H9 (cell line): ENCODE results near the gene SOCS4. TPM values are rescaled to one million over a fixed set of nuclear protein-coding genes. Genes with fewer than 3 reads are reported as not detected.
A peak's percentile ranks its signal among the peaks of the same experiment; 100 is the strongest.
"Not testable (repeated sequence)": the region's sequence is repeated elsewhere in the genome, so short reads cannot be mapped to it uniquely, and the experiment has no call there.

Experiments used
- DNase-seq: peaks from one replicate; pipeline ENCODE4 v3.0.0-alpha.2; 2017
- H2AFZ ChIP-seq: one replicate; pipeline ENCODE4 v1.6.1; 2013; ENCODE audit warnings: mild to moderate bottlenecking, low read length, control low read depth, moderate library complexity
- H2AK5ac ChIP-seq: 2 replicates; pipeline ENCODE4 v1.6.1; 2013; ENCODE audit warnings: low read length, control low read depth, mixed read lengths; ENCODE audit not compliant: insufficient read length
- H2BK120ac ChIP-seq: one replicate; pipeline ENCODE4 v1.6.1; 2013; ENCODE audit warnings: low read depth, mild to moderate bottlenecking, low read length, control low read depth, inconsistent platforms; ENCODE audit not compliant: poor library complexity, severe bottlenecking
- H2BK12ac ChIP-seq: 2 replicates; pipeline ENCODE4 v1.6.1; 2013; ENCODE audit warnings: low read length, control low read depth, mixed read lengths, low read depth; ENCODE audit not compliant: insufficient read length
- H2BK15ac ChIP-seq: 2 replicates; pipeline ENCODE4 v1.6.1; 2013; ENCODE audit warnings: low read depth, low read length, control low read depth
- H2BK20ac ChIP-seq: one replicate; pipeline ENCODE4 v1.6.1; 2013; ENCODE audit warnings: low read depth, mild to moderate bottlenecking, low read length, control low read depth, inconsistent platforms; ENCODE audit not compliant: poor library complexity, severe bottlenecking
- H2BK5ac ChIP-seq: 2 replicates; pipeline ENCODE4 v1.6.1; 2013; ENCODE audit warnings: low read length, control low read depth, mixed read lengths; ENCODE audit not compliant: insufficient read length
- H3K14ac ChIP-seq: 2 replicates; pipeline ENCODE4 v1.6.1; 2013; ENCODE audit warnings: low read length, control low read depth; ENCODE audit not compliant: insufficient read depth
- H3K18ac ChIP-seq: 2 replicates; pipeline ENCODE4 v1.6.1; 2013; ENCODE audit warnings: low read depth, mild to moderate bottlenecking, mixed read lengths, low read length, control low read depth; ENCODE audit not compliant: insufficient read length
- H3K23ac ChIP-seq: 2 replicates; pipeline ENCODE4 v1.6.1; 2013; ENCODE audit warnings: low read length, control low read depth, mixed read lengths, low read depth; ENCODE audit not compliant: insufficient read length
- H3K23me2 ChIP-seq: 2 replicates; pipeline ENCODE4 v1.6.1; 2013; ENCODE audit warnings: low read depth, mild to moderate bottlenecking, mixed read lengths, low read length, control low read depth; ENCODE audit not compliant: insufficient read length, poor library complexity, severe bottlenecking
- H3K27ac ChIP-seq: 2 replicates; pipeline ENCODE4 v1.5.1; 2013; ENCODE audit warnings: low read length, control low read depth, mixed read lengths, low read depth; ENCODE audit not compliant: insufficient read length
- H3K27me3 ChIP-seq: 2 replicates; pipeline ENCODE4 v1.6.1; 2013; ENCODE audit warnings: low read length, control low read depth, inconsistent platforms; ENCODE audit not compliant: insufficient read depth
- H3K4ac ChIP-seq: 2 replicates; pipeline ENCODE4 v1.6.1; 2013; ENCODE audit warnings: low read depth, mild to moderate bottlenecking, control low read depth, inconsistent platforms, low read length, moderate library complexity
- H3K4me1 ChIP-seq: 2 replicates; pipeline ENCODE4 v1.6.1; 2013; ENCODE audit warnings: low read length, control low read depth, inconsistent platforms; ENCODE audit not compliant: insufficient read depth
- H3K4me2 ChIP-seq: 2 replicates; pipeline ENCODE4 v1.6.1; 2013; ENCODE audit warnings: low read length, control low read depth, mixed read lengths; ENCODE audit not compliant: insufficient read length, insufficient read depth
- H3K56ac ChIP-seq: 2 replicates; pipeline ENCODE4 v1.6.1; 2013; ENCODE audit warnings: low read depth, mild to moderate bottlenecking, mixed read lengths, low read length, control low read depth; ENCODE audit not compliant: insufficient read length
- H3K79me1 ChIP-seq: 2 replicates; pipeline ENCODE4 v1.6.1; 2013; ENCODE audit warnings: low read depth, mild to moderate bottlenecking, moderate library complexity, low read length, control low read depth, inconsistent platforms; ENCODE audit not compliant: insufficient read depth, poor library complexity, severe bottlenecking
- H3K79me2 ChIP-seq: 2 replicates; pipeline ENCODE4 v1.6.1; 2013; ENCODE audit warnings: low read length, control low read depth, inconsistent platforms; ENCODE audit not compliant: insufficient read depth
- H3K9ac ChIP-seq: 2 replicates; pipeline ENCODE4 v1.6.1; 2013; ENCODE audit warnings: low read length, control low read depth, mixed read lengths; ENCODE audit not compliant: insufficient read length; ENCODE audit errors: extremely low read depth
- H3K9me3 ChIP-seq: one replicate; pipeline ENCODE4 v1.6.1; 2013; ENCODE audit warnings: low read depth, low read length, inconsistent platforms; ENCODE audit not compliant: control insufficient read depth
- H3T11ph ChIP-seq: one replicate; pipeline ENCODE4 v1.6.1; 2013; ENCODE audit warnings: mild to moderate bottlenecking, low read length, control low read depth, inconsistent platforms
- H4K20me1 ChIP-seq: one replicate; pipeline ENCODE4 v1.6.1; 2013; ENCODE audit not compliant: control insufficient read depth, insufficient read length, insufficient read depth
- H4K5ac ChIP-seq: 2 replicates; pipeline ENCODE4 v1.6.1; 2013; ENCODE audit warnings: low read depth, mild to moderate bottlenecking, mixed read lengths, low read length, control low read depth; ENCODE audit not compliant: insufficient read length
- H4K8ac ChIP-seq: replicated peaks from 2 replicates; pipeline ENCODE4 v1.6.1; 2013; ENCODE audit warnings: low read length, control low read depth, mixed read lengths, low read depth; ENCODE audit not compliant: insufficient read length
- H4K91ac ChIP-seq: 2 replicates; pipeline ENCODE4 v1.6.1; 2013; ENCODE audit warnings: low read depth, mild to moderate bottlenecking, moderate library complexity, mixed read lengths, low read length, control low read depth; ENCODE audit not compliant: insufficient read length
- H3K27ac Mint-ChIP-seq, 3 experiments: 2 replicates in 2 of 3; 3 replicates in 1 of 3; pipeline ENCODE4 v1.8.0; 2020 to 2021; ENCODE audit warnings: mixed read lengths in 3 of 3, mild to moderate bottlenecking in 1 of 3, moderate library complexity in 1 of 3
- H3K27me3 Mint-ChIP-seq: 2 replicates; pipeline ENCODE4 v1.8.0; 2021; ENCODE audit warnings: low read depth, mild to moderate bottlenecking, moderate library complexity, mixed read lengths
- H3K36me3 Mint-ChIP-seq, 3 experiments: 2 replicates in 2 of 3; 3 replicates in 1 of 3; pipeline ENCODE4 v1.8.0; 2020 to 2021; ENCODE audit warnings: low read depth in 3 of 3, mixed read lengths in 3 of 3; ENCODE audit not compliant: insufficient read depth in 1 of 3
- H3K4me1 Mint-ChIP-seq, 2 experiments: 2 replicates each; pipeline ENCODE4 v1.8.0; 2020; ENCODE audit warnings: mixed read lengths in 2 of 2
- H3K4me3 Mint-ChIP-seq, 2 experiments: 2 replicates in 1 of 2; 3 replicates in 1 of 2; pipeline ENCODE4 v1.8.0; 2020 to 2021; ENCODE audit warnings: mild to moderate bottlenecking in 2 of 2, mixed read lengths in 2 of 2, moderate library complexity in 1 of 2
- H3K9me3 Mint-ChIP-seq, 2 experiments: 2 replicates in 1 of 2; 3 replicates in 1 of 2; pipeline ENCODE4 v1.8.0; 2020; ENCODE audit warnings: mild to moderate bottlenecking in 2 of 2, mixed read lengths in 2 of 2, moderate library complexity in 1 of 2
- WGBS: extraction: QIAGEN DNeasy Blood & Tissue Kit; methylation state at CpG from one replicate; pipeline ENCODE4 v1.1.7; 2013; ENCODE audit warnings: missing lambda C conversion rate, low lambda C conversion rate, mixed read lengths; ENCODE audit not compliant: insufficient read length; ENCODE audit errors: extremely low coverage; 5-methylcytosine and 5-hydroxymethylcytosine counted together
- total RNA-seq: library from RNA; stranded (reverse); gene quantifications from 2 replicates; pipeline ENCODE4 v1.2.1, GENCODE V29; 2021
- TF ChIP-seq, protein P1 (sequence below): fragments of 200-600 bp; sonication (generic); conservative IDR thresholded peaks from 3 replicates; pipeline ENCODE4 v1.8.0; 2021; ENCODE audit warnings: antibody characterized with exemption, mild to moderate bottlenecking

SOCS4 gene
- total RNA-seq, 1 experiment from 2014 or later = 38.5 TPM

DNA sequence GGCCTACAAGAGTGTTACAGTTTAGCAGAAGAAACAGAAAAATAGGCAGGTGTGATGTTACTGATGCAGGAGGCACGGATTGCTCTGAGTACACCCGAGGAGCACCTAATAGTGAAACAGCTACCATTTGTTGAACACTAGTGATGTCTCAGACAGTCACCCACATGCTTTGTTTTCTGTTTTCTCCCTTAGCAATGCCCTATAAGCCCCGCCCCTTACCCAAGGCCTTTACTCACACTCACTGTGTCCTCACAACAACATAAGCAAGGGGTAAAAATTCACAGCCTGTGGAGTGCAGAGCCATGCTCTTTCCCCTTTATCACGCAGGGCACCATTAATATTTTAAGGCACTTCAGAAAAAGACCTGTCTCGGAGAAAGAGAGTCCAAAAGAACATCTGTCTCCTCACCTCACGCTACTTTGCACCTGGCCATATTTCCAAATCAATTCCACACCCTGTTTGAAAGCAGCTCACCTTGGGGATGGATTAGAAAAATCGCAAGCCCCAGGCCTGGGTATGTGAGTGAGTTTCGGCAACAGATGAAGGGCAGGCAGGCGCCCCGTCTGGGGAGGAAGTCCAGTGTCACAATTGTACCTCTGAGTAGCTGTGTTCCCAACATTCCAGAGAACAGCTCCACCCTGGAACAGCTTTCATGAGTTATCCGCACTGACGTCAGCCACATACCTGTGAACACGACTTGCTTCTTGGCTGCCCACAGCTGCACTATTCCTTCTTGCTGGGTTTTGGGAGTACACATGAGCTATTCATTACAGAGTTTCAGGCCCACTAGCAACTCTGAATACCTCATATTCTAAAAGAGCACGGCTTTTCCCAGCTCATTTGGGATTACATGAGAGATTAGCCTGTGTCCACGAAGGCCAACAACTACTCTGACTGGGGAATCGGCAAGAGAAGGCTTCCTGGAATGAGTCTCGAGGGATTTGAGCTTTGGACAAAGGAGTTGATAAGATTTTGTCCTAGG, 50.4 kb downstream of the SOCS4 start:
- Histone ChIP-seq H3K4ac (no peak overlapping the region), H3K27ac (no peak overlapping the region), H3K14ac (no peak overlapping the region), H3K79me1 (no peaks in the 10 kb centered on the region), H4K5ac (no peak overlapping the region), H2BK12ac (no peak overlapping the region), H2BK5ac (no peak overlapping the region), H3K23ac (no peak overlapping the region), H3K18ac (no peak overlapping the region), H3K4me2 (no peak overlapping the region), H4K20me1 (no peaks in the 10 kb centered on the region), H4K8ac (no peak overlapping the region), H3K4me1 (no peaks in the 10 kb centered on the region; the same call in 1 of the 2 replicates), H3T11ph (no peak overlapping the region), H3K56ac (no peak overlapping the region), H2AFZ (peak overlapping the region; percentile 32), H3K23me2 (no peaks in the 10 kb centered on the region), H3K9ac (no peak overlapping the region), H2BK20ac (no peak overlapping the region), H2BK120ac (no peak overlapping the region), H2AK5ac (no peak overlapping the region), H3K9me3 (no peaks in the 10 kb centered on the region), H3K79me2 (no peaks in the 10 kb centered on the region), H2BK15ac (0 out of 2 replicates have a peak overlapping the region, but pooled peaks have one; percentile 52), H3K27me3 (no peaks in the 10 kb centered on the region), H4K91ac (no peak overlapping the region)
- Mint-ChIP-seq H3K27ac (peak overlapping the region in 1 of 3 experiments; percentile 50; a peak in 1 of 7 replicates), H3K36me3 (no peaks in the 10 kb centered on the region), H3K4me1 (peaks cover 6 to 7% of the 10 kb centered on the region in 2 experiments), H3K9me3 (no peaks in the 10 kb centered on the region), H3K27me3 (no peaks in the 10 kb centered on the region), H3K4me3 (no peak overlapping the region)
- no CpG with 5 or more reads among the region's 17 CpGs for WGBS
- DNase-seq = no peak
- TF ChIP-seq, protein P1, sequence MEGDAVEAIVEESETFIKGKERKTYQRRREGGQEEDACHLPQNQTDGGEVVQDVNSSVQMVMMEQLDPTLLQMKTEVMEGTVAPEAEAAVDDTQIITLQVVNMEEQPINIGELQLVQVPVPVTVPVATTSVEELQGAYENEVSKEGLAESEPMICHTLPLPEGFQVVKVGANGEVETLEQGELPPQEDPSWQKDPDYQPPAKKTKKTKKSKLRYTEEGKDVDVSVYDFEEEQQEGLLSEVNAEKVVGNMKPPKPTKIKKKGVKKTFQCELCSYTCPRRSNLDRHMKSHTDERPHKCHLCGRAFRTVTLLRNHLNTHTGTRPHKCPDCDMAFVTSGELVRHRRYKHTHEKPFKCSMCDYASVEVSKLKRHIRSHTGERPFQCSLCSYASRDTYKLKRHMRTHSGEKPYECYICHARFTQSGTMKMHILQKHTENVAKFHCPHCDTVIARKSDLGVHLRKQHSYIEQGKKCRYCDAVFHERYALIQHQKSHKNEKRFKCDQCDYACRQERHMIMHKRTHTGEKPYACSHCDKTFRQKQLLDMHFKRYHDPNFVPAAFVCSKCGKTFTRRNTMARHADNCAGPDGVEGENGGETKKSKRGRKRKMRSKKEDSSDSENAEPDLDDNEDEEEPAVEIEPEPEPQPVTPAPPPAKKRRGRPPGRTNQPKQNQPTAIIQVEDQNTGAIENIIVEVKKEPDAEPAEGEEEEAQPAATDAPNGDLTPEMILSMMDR = no peak

DNA sequence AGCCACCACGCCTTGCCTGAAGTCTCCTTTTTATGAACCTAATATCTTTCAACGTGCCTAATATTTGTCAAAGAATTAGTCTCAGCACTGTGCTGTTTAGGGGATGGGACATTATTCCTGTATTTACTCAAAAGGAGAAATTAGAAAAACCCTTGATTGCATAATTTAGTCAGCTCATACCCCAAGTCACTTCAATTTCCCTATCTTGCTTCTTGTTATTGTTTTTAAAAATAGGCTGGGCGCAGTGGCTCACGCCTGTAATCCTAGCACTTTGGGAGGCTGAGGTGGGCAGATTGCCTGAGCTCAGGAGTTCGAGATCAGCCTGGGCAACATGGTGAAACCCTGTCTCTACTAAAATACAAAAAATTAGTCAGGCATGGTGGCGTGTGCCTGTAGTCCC, 52.9 kb downstream of the SOCS4 start:
- not testable (repeated sequence) for H3K18ac ChIP-seq, H4K5ac ChIP-seq, H3K23ac ChIP-seq, H3K9ac ChIP-seq, DNase-seq, H3K56ac ChIP-seq, H3K9me3 ChIP-seq, H3K4me1 Mint-ChIP-seq, H4K20me1 ChIP-seq, H2AK5ac ChIP-seq, H3K27me3 Mint-ChIP-seq, H3K4me1 ChIP-seq, H2BK120ac ChIP-seq, H4K91ac ChIP-seq, H3K27ac Mint-ChIP-seq, H2BK5ac ChIP-seq, H3T11ph ChIP-seq, H3K9me3 Mint-ChIP-seq, H3K23me2 ChIP-seq, H3K4me2 ChIP-seq, H3K27me3 ChIP-seq, H2BK20ac ChIP-seq, H3K4me3 Mint-ChIP-seq, H3K14ac ChIP-seq, H3K4ac ChIP-seq, H2BK15ac ChIP-seq, H2AFZ ChIP-seq, H2BK12ac ChIP-seq, H4K8ac ChIP-seq, H3K36me3 Mint-ChIP-seq, H3K79me2 ChIP-seq, H3K79me1 ChIP-seq, H3K27ac ChIP-seq
- WGBS = no CpG with 5 or more reads among the region's 6 CpGs
